Kidney epithelial cell (primary cell): ENCODE results near the gene ERAL1. TPM values are rescaled to one million over a fixed set of nuclear protein-coding genes. Genes with fewer than 3 reads are reported as not detected.
"Not testable (repeated sequence)": the region's sequence is repeated elsewhere in the genome, so short reads cannot be mapped to it uniquely, and the experiment has no call there.

Experiments
- DNase-seq: peaks from one replicate; pipeline ENCODE4 v3.0.0-alpha.2; 2010; ENCODE audit warnings: low read depth
- H3K27me3 ChIP-seq: 2 replicates; pipeline ENCODE4 v1.6.0; 2011; ENCODE audit warnings: low read length; ENCODE audit not compliant: control insufficient read depth, insufficient read depth
- H3K36me3 ChIP-seq: 2 replicates; pipeline ENCODE4 v1.5.1; 2011; ENCODE audit warnings: low read length; ENCODE audit not compliant: control insufficient read depth, insufficient read depth
- H3K4me3 ChIP-seq: 2 replicates; pipeline ENCODE4 v1.5.1; 2011; ENCODE audit warnings: low read depth, mild to moderate bottlenecking, control low read depth, low read length
- total RNA-seq: library from RNA; depleted of rRNA; stranded (reverse); fragments of >200 nt; gene quantifications from 2 replicates; pipeline ENCODE4 v1.2.3, GENCODE V29; 2015
- TF ChIP-seq, protein P1 (sequence below): IDR thresholded peaks from 2 replicates; pipeline ENCODE4 v1.5.1; 2011; ENCODE audit warnings: mild to moderate bottlenecking, moderate library complexity, low read length, control low read depth, inconsistent platforms; ENCODE audit not compliant: insufficient read depth, poor library complexity, severe bottlenecking

Gene ERAL1
- total RNA-seq, 1 donor from 2014 or later, result 54.9 TPM

DNA sequence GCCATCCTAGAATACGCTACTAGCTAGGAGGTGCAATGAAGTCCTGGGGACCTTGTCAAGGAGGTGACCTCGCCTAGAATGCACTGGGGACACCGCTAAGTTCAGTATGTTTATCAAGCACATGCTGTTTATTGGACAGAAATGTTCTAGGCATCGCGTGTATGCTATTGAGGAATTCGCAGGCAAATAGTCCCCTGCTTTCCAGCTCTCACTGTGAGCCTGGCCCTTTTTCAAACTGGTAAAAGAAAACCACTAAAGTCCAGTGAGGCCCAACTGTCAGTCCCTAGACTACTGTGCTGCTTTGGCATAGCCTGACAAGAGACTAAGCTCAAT lies 11.0 kb upstream of the ERAL1 start:
- TF ChIP-seq, protein P1, sequence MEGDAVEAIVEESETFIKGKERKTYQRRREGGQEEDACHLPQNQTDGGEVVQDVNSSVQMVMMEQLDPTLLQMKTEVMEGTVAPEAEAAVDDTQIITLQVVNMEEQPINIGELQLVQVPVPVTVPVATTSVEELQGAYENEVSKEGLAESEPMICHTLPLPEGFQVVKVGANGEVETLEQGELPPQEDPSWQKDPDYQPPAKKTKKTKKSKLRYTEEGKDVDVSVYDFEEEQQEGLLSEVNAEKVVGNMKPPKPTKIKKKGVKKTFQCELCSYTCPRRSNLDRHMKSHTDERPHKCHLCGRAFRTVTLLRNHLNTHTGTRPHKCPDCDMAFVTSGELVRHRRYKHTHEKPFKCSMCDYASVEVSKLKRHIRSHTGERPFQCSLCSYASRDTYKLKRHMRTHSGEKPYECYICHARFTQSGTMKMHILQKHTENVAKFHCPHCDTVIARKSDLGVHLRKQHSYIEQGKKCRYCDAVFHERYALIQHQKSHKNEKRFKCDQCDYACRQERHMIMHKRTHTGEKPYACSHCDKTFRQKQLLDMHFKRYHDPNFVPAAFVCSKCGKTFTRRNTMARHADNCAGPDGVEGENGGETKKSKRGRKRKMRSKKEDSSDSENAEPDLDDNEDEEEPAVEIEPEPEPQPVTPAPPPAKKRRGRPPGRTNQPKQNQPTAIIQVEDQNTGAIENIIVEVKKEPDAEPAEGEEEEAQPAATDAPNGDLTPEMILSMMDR, result no peak
- Histone ChIP-seq H3K27me3 (no peaks in the 10 kb centered on the region), H3K4me3 (no peak overlapping the region), H3K36me3 (no peaks in the 10 kb centered on the region)
- no peak for DNase-seq

DNA sequence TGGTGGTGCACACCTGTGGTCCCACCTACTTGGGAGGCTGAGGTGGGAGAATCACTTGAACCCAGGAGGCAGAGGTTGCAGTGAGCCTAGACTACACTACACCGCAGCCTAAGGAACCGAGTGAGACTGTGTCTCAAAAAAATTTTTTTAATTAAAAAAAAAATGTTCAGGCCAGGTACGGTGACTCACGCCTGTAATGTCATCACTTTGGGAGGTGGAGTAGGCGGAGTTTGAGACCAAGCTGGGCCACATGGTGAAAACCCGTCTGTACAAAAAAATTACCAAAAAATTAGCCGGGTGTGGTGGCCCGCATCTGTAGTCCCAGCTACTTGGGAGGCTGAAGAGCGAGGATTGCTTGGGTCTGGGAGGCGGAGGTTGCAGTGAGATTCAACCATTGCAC lies 8.6 kb upstream of the ERAL1 start:
- Histone ChIP-seq H3K27me3 (no peaks in the 10 kb centered on the region), H3K4me3 (no peak overlapping the region), H3K36me3 (no peaks in the 10 kb centered on the region)
- no peak for DNase-seq
- TF ChIP-seq, protein P1, result no peak

DNA sequence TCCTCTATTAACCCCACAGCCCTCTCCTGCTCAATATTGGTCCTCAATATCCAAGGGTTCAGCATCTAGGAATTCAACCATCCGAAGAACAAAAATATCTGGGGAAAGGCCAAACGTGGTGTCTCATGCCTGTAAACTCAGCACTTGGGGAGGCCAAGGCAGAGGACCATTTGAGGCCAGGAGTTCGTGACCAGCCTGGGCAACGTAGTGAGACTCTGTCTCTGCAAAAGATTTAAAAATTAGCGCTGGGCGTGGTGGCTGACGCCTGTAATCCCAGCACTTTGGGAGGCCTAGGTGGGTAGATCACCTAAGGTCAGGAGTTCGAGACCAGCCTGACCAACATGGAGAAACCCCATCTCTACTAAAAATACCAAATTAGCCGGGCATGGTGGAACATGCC lies 8.1 kb upstream of the ERAL1 start:
- not testable (repeated sequence) for H3K27me3 ChIP-seq, H3K36me3 ChIP-seq, DNase-seq, H3K4me3 ChIP-seq

DNA sequence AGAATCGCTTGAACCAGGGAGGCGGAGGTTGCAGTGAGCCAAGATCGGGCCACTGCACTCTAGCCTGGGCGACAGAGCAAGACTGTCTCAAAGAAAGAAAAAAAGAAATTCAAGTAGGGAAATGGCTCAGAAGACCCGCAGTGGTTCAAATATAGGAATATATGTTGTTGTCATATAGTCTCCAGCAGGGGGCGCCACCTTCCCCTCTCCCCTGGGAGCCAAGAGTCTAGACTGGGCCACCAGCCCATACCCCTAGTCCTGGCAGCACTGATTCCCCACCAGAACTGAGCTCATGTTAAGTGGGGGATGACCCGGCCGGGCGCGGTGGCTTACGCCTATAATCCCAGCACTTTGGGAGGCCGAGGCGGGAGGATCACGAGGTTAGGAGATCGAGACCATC lies 6.1 kb upstream of the ERAL1 start:
- not testable (repeated sequence) for H3K4me3 ChIP-seq, H3K27me3 ChIP-seq, DNase-seq, H3K36me3 ChIP-seq
- TF ChIP-seq, protein P1, result peak; percentile 40

DNA sequence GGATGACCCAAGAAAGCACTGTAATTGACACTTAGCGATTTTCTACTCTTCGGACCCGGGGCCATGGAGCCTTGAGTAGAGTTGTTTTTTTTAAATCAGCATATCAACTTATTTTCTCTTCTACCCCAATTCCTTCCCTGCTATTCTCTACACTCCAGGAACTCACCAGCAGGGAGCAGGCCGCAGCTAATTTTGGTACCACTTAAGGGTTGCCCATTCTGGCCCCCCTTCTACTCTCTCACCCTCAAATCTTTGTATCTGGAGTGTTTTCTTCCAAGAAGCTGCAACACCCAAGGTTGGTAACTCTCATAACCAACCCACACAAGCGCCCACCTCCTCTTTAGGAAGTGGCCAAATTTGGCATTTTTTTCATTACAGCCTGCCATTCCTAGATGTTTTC lies 5.5 kb upstream of the ERAL1 start:
- TF ChIP-seq, protein P1, result no peak
- H3K4me3 ChIP-seq, result no peak overlapping the region
- DNase-seq, result no peak
- H3K36me3 ChIP-seq, result no peaks in the 10 kb centered on the region
- H3K27me3 ChIP-seq, result no peaks in the 10 kb centered on the region

DNA sequence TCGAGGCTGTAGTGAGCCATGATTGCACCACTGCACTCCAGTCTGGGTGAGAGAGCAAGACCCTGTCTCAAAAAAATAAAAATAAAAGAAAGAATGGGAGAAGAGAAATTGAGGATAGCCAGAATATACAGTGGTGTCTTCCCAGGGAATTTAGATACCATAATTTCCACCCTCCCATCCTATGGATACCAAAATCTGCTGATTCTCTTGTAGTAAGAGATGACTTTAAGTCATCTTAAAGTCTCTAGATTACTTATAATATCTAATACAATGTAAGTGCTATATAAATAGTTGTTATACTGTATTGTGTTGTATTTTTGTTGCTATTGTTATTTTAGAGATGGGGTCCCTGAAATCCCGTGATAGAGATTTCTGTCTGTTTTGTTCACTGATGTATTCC lies 1.5 kb upstream of the ERAL1 start:
- TF ChIP-seq, protein P1, result no peak
- DNase-seq, result no peak
- no peaks in the 10 kb centered on the region for H3K36me3 ChIP-seq
- no peaks in the 10 kb centered on the region for H3K27me3 ChIP-seq
- H3K4me3 ChIP-seq, result no peak overlapping the region
